Keratinocyte (primary cell): Measurements from ENCODE around the gene HABP4.

Experiments
- EZH2 ChIP-seq: IDR thresholded peaks from one replicate; pipeline ENCODE4 v1.6.1; 2012; ENCODE audit warnings: inconsistent platforms, mild to moderate bottlenecking, low read length, moderate library complexity
- TF ChIP-seq, protein P1 (sequence below), 3 experiments: IDR thresholded peaks in 1 of 3; conservative IDR thresholded peaks in 1 of 3; optimal IDR thresholded peaks in 1 of 3; 2 replicates in 2 of 3; 3 replicates in 1 of 3; pipeline versions ENCODE3 to v1.5.1; 2011; ENCODE audit warnings: low read length in 3 of 3, mild to moderate bottlenecking in 3 of 3, moderate library complexity in 2 of 3, control low read depth in 1 of 3, inconsistent platforms in 1 of 3; ENCODE audit not compliant: insufficient read depth in 2 of 3; ENCODE audit errors: extremely low read depth in 1 of 3

DNA sequence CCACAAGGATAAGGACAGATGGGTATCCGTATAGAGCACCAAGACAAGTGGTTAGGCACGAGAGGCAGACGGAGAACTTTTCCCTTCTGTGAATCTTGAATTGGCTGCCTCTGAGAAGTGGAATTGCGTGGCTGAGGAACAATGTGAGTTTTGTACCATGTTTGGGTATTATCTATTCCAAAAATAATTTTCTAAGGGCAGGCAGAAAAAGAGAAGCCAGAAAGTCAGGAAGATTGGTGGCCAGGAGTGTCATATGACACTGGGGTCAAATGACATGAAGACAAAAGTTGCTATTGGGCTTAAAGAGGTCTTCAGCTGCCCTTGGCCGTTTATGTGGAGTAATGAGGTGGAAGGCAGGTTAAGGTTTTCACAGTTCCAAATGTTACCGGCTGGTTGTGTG, 14.5 kb downstream of the HABP4 start:
- TF ChIP-seq, protein P1, sequence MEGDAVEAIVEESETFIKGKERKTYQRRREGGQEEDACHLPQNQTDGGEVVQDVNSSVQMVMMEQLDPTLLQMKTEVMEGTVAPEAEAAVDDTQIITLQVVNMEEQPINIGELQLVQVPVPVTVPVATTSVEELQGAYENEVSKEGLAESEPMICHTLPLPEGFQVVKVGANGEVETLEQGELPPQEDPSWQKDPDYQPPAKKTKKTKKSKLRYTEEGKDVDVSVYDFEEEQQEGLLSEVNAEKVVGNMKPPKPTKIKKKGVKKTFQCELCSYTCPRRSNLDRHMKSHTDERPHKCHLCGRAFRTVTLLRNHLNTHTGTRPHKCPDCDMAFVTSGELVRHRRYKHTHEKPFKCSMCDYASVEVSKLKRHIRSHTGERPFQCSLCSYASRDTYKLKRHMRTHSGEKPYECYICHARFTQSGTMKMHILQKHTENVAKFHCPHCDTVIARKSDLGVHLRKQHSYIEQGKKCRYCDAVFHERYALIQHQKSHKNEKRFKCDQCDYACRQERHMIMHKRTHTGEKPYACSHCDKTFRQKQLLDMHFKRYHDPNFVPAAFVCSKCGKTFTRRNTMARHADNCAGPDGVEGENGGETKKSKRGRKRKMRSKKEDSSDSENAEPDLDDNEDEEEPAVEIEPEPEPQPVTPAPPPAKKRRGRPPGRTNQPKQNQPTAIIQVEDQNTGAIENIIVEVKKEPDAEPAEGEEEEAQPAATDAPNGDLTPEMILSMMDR (optimal IDR thresholded peaks at IDR 0.05 in 1 of 3, IDR thresholded peaks at IDR 0.05 in 1 of 3, conservative IDR thresholded peaks at IDR 0.05 in 1 of 3; ENCODE audit: extremely low read depth in 1 of 3, insufficient read depth in 2 of 3, low read length in 3 of 3), result no peak
- TF ChIP-seq EZH2, result no peak
